Fibroblast of the conjunctiva (primary cell): ENCODE measurements around the gene LGALS3BP.

ENCODE experiments used
- DNase-seq: peaks from one replicate; pipeline ENCODE4 v3.0.0-alpha.2; 2010; ENCODE audit warnings: low read depth

LGALS3BP gene

GRCh38 chr17:79014158-79014758 is 34.5 kb upstream of the LGALS3BP start:
- DNase-seq, result no peak

- DNase-seq, result no peak
These were observed 32.9 kb upstream of the LGALS3BP start for GRCh38 chr17:79012563-79013134.

- no peak for DNase-seq
These were observed 31.9 kb upstream of the LGALS3BP start for GRCh38 chr17:79011451-79012147.

GRCh38 chr17:79010304-79010646 is 30.6 kb upstream of the LGALS3BP start:
- no peak for DNase-seq

- DNase-seq, result peak; percentile 72
These were observed 29.9 kb upstream of the LGALS3BP start, which contains the start of gene CANT1 for GRCh38 chr17:79009397-79010303. Gene CANT1 (minus strand): TSS chr17:79009764. CDS start chr17:78997622, 12,142 bp downstream.

GRCh38 chr17:79008666-79009387 is 29.1 kb upstream of the LGALS3BP start:
- DNase-seq, result no peak

GRCh38 chr17:79007504-79008381 is 28.0 kb upstream of the LGALS3BP start:
- no peak for DNase-seq

- no peak for DNase-seq
These were observed 27.2 kb upstream of the LGALS3BP start for GRCh38 chr17:79006794-79007503.

GRCh38 chr17:79006046-79006445 is 26.3 kb upstream of the LGALS3BP start:
- no peak for DNase-seq

- no peak for DNase-seq
These were observed 25.5 kb upstream of the LGALS3BP start for GRCh38 chr17:79005063-79005861.

- no peak for DNase-seq
These were observed 24.1 kb upstream of the LGALS3BP start for GRCh38 chr17:79003661-79004411.

GRCh38 chr17:79002796-79003593 is 23.3 kb upstream of the LGALS3BP start:
- DNase-seq, result no peak

GRCh38 chr17:79002291-79002690 is 22.6 kb upstream of the LGALS3BP start:
- DNase-seq, result no peak

GRCh38 chr17:79001190-79002020 is 21.7 kb upstream of the LGALS3BP start:
- DNase-seq, result no peak

GRCh38 chr17:79000396-79001189 is 20.9 kb upstream of the LGALS3BP start:
- DNase-seq, result no peak

GRCh38 chr17:78999947-79000395 is 20.2 kb upstream of the LGALS3BP start:
- no peak for DNase-seq
